ENCODE data around the gene HOXA7. TPM values are rescaled to one million over a fixed set of nuclear protein-coding genes. Genes with fewer than 3 reads are reported as not detected.

The HOXA7 gene
- total and polyA plus RNA-seq, 12 donors: 7.9 to 39.1 (median 22.7) TPM

GRCh38 chr7:27148756-27149641 is 7.5 kb downstream of the HOXA7 start:
- peak overlapping the region in 3 of 4 donors; percentile 13 to 63 (median 38) for H3K4me3 ChIP-seq
- peak; percentile 58 to 82 (median 75) for DNase-seq
- intact Hi-C loops (cut with DNase I): no loop called here
- H3K27me3 ChIP-seq: no peaks in the 10 kb centered on the region
- H3K27ac ChIP-seq: peak overlapping the region; percentile 70 to 99 (median 92)
- WGBS, 4 donors: 12 to 27% (median 13%) methylated on average over 13 to 30 of the region's 30 CpGs
- TF ChIP-seq POLR2A (IDR thresholded peaks at IDR 0.05): peak; percentile 10 to 44
- no peak for TF ChIP-seq CTCF (IDR thresholded peaks at IDR 0.05)
- peaks cover 7 to 27% of the 10 kb centered on the region in 2 donors for H3K4me1 ChIP-seq (replicated peaks in 1 of 2)
- H3K9me3 ChIP-seq (replicated peaks in 1 of 3): no peaks in the 10 kb centered on the region
- peaks cover 0 to 12% of the 10 kb centered on the region in 2 donors for H3K36me3 ChIP-seq (replicated peaks in 1 of 2)

GRCh38 chr7:27148031-27148755 is 8.3 kb downstream of the HOXA7 start:
- no peak for TF ChIP-seq CTCF (IDR thresholded peaks at IDR 0.05)
- TF ChIP-seq POLR2A (IDR thresholded peaks at IDR 0.05): peak; percentile 20 to 25
- H3K4me1 ChIP-seq (replicated peaks in 1 of 2): peaks cover 9 to 27% of the 10 kb centered on the region in 2 donors
- no peaks in the 10 kb centered on the region for H3K9me3 ChIP-seq (replicated peaks in 1 of 3)
- DNase-seq: peak; percentile 49 to 78 (median 62)
- peak overlapping the region in 2 of 4 donors; percentile 38 to 63 for H3K4me3 ChIP-seq
- peak overlapping the region; percentile 70 to 99 (median 92) for H3K27ac ChIP-seq
- peaks cover 0 to 12% of the 10 kb centered on the region in 2 donors for H3K36me3 ChIP-seq (replicated peaks in 1 of 2)
- intact Hi-C loops (cut with DNase I): no loop called here
- 6 to 13% (median 8%) methylated on average over 13 to 28 of the region's 28 CpGs for WGBS, 4 donors
- no peaks in the 10 kb centered on the region for H3K27me3 ChIP-seq

- peak within 1 kb of the TSS; percentile 70 to 99 (median 92) for H3K27ac ChIP-seq
- no peaks in the 10 kb centered on the region for H3K27me3 ChIP-seq
- DNase-seq: peak; percentile 84 to 95 (median 92)
- intact Hi-C loops (cut with DNase I): no loop called here
- WGBS, 4 donors: 10 to 29% (median 14%) methylated on average over 26 to 63 of the region's 63 CpGs
- peaks cover 9 to 27% of the 10 kb centered on the region in 2 donors for H3K4me1 ChIP-seq (replicated peaks in 1 of 2)
- H3K4me3 ChIP-seq: peak within 1 kb of the TSS in 2 of 4 donors; percentile 38 to 63
- no peak for TF ChIP-seq CTCF (IDR thresholded peaks at IDR 0.05)
- TF ChIP-seq POLR2A (IDR thresholded peaks at IDR 0.05): no peak
- H3K9me3 ChIP-seq (replicated peaks in 1 of 3): no peaks in the 10 kb centered on the region
- H3K36me3 ChIP-seq (replicated peaks in 1 of 2): peaks cover 0 to 12% of the 10 kb centered on the region in 2 donors
Measured at GRCh38 chr7:27147199-27148030, 9.1 kb downstream of the HOXA7 start, which contains the start of gene HOXA6. HOXA6 (minus strand) TSS chr7:27147774; CDS start chr7:27147749, 25 bp downstream.
